Prostate gland (tissue), 2 donors: ENCODE results near the gene PLXDC2.

Source experiments
- CTCF ChIP-seq, 4 experiments: fragments of 200-600 bp in 2 of 4; fragments of 450-650 bp in 2 of 4; sonication (generic) in 2 of 4; IDR thresholded peaks; 1 replicate in 3 of 4; 2 replicates in 1 of 4; pipeline ENCODE4 v1.5.1; 2016 to 2019; ENCODE audit warnings: antibody characterized with exemption in 4 of 4, mild to moderate bottlenecking in 2 of 4, moderate library complexity in 2 of 4
- POLR2A ChIP-seq: fragments of 450-650 bp; IDR thresholded peaks from one replicate; pipeline ENCODE4 v1.6.1; 2016; ENCODE audit warnings: antibody characterized with exemption, mild to moderate bottlenecking

- TF ChIP-seq POLR2A, result no peak
- TF ChIP-seq CTCF (IDR thresholded peaks at IDR 0.05), result no peak
Measured at GRCh38 chr10:20088061-20088701, 271.9 kb downstream of the PLXDC2 start.
